ENCODE measurements around the gene TMEM116. TPM values are rescaled to one million over a fixed set of nuclear protein-coding genes. Genes with fewer than 3 reads are reported as not detected.

The TMEM116 gene
- total and polyA plus RNA-seq, 2 of the 4 experiments (the other 2 are of a cell fraction) = 5.5 to 8.4 TPM

- dilution Hi-C loops (cut with HindIII; ENCODE audit: low sequenced_read_pairs, unreplicated experiment) = no loop called here
- no peak overlapping the region for H4K5ac ChIP-seq (ENCODE audit: low read depth, low read length)
- no peaks in the 10 kb centered on the region; the same call in 1 of the 2 replicates for H3K9me3 ChIP-seq (ENCODE audit: control insufficient read depth, insufficient read depth, low read length)
- ChIA-PET CTCF (no interaction called here), POLR2A (ENCODE audit: unreplicated experiment) (no interaction called here)
- H2BK120ac ChIP-seq (ENCODE audit: low read depth, low read length) = no peak overlapping the region
- H4K8ac ChIP-seq (ENCODE audit: low read depth in 2 of 2, low read length in 2 of 2) = no peak overlapping the region
- H3K4me2 ChIP-seq (ENCODE audit: low read depth, low read length) = no peak overlapping the region
- no peak overlapping the region for H3K27ac ChIP-seq (ENCODE audit: insufficient read depth, low read length)
- H2AK5ac ChIP-seq (ENCODE audit: low read depth, low read length) = no peak overlapping the region
- H3K4me1 ChIP-seq (ENCODE audit: control insufficient read depth, insufficient read depth, low read length) = no peaks in the 10 kb centered on the region
- TF ChIP-seq, protein P1, sequence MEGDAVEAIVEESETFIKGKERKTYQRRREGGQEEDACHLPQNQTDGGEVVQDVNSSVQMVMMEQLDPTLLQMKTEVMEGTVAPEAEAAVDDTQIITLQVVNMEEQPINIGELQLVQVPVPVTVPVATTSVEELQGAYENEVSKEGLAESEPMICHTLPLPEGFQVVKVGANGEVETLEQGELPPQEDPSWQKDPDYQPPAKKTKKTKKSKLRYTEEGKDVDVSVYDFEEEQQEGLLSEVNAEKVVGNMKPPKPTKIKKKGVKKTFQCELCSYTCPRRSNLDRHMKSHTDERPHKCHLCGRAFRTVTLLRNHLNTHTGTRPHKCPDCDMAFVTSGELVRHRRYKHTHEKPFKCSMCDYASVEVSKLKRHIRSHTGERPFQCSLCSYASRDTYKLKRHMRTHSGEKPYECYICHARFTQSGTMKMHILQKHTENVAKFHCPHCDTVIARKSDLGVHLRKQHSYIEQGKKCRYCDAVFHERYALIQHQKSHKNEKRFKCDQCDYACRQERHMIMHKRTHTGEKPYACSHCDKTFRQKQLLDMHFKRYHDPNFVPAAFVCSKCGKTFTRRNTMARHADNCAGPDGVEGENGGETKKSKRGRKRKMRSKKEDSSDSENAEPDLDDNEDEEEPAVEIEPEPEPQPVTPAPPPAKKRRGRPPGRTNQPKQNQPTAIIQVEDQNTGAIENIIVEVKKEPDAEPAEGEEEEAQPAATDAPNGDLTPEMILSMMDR (conservative IDR thresholded peaks at IDR 0.05; ENCODE audit: low read depth, low read length) = no peak
- no peak for TF ChIP-seq FOS (IDR thresholded peaks at IDR 0.05; ENCODE audit: low read depth, low read length)
- no peak for TF ChIP-seq CHD1 (IDR thresholded peaks at IDR 0.05; ENCODE audit: low read depth, low read length)
- TF ChIP-seq, protein P2, sequence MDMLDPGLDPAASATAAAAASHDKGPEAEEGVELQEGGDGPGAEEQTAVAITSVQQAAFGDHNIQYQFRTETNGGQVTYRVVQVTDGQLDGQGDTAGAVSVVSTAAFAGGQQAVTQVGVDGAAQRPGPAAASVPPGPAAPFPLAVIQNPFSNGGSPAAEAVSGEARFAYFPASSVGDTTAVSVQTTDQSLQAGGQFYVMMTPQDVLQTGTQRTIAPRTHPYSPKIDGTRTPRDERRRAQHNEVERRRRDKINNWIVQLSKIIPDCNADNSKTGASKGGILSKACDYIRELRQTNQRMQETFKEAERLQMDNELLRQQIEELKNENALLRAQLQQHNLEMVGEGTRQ (IDR thresholded peaks at IDR 0.05; ENCODE audit: low read depth, low read length) = no peak
- TF ChIP-seq RCOR1 (IDR thresholded peaks at IDR 0.05; ENCODE audit: insufficient replicate concordance, low read length) = no peak
- TF ChIP-seq NFE2L2 (IDR thresholded peaks at IDR 0.05; ENCODE audit: low read depth, low read length) = no peak
- TF ChIP-seq MAFK (IDR thresholded peaks at IDR 0.05; ENCODE audit: low read depth, low read length) = no peak
- TF ChIP-seq RAD21 (IDR thresholded peaks at IDR 0.05; ENCODE audit: low read length) = no peak
- no peak for TF ChIP-seq SMC3 (IDR thresholded peaks at IDR 0.05; ENCODE audit: low read depth, low read length)
- TF ChIP-seq POLR2A (IDR thresholded peaks at IDR 0.05; ENCODE audit: low read depth, low read length) = no peak
- TF ChIP-seq MXI1 (IDR thresholded peaks at IDR 0.05; ENCODE audit: borderline replicate concordance, low read depth, low read length) = no peak
- H3K4ac ChIP-seq (ENCODE audit: low read depth, low read length) = no peak overlapping the region
- no peak overlapping the region for H3K18ac ChIP-seq (ENCODE audit: low read depth, low read length)
- no peaks in the 10 kb centered on the region for H3K79me1 ChIP-seq (ENCODE audit: low read depth in 1 of 2, low read length in 2 of 2)
- H3K4me3 ChIP-seq (ENCODE audit: insufficient read depth, low read depth, low read length) = no peak overlapping the region
- H3K23ac ChIP-seq (ENCODE audit: low read depth, low read length) = no peak overlapping the region
- H3K56ac ChIP-seq (ENCODE audit: extremely low read depth, insufficient read depth, low read length) = no peak overlapping the region
- WGBS, 2 experiments (ENCODE audit: extremely low coverage in 2 of 2, insufficient read length in 1 of 2) = 100% methylated on average over 2 of the region's 4 CpGs; no CpG with 5 or more reads in 1 of the 2 experiments
- in situ Hi-C loops (cut with MboI; ENCODE audit: low sequenced_read_pairs) = no loop called here
- H2BK15ac ChIP-seq (ENCODE audit: low read depth, low read length) = no peak overlapping the region
- intact Hi-C loops (cut with micrococcal nuclease) = no loop called here
- no peak overlapping the region for H4K91ac ChIP-seq (ENCODE audit: insufficient read depth, low read depth, low read length)
- DNase-seq (no peak), ATAC-seq (ENCODE audit: low read depth) (no peak)
- no peak overlapping the region for H3K9ac ChIP-seq (ENCODE audit: low read depth, low read length)
- no peak overlapping the region for H2AK9ac ChIP-seq (replicated peaks; ENCODE audit: low read depth, low read length, poor library complexity)
- H3K36me3 ChIP-seq (ENCODE audit: control insufficient read depth, insufficient read depth, low read length) = peaks cover 11% of the 10 kb centered on the region
- no TSS peak for BruUV-seq (replicated peaks)
- H4K20me1 ChIP-seq (ENCODE audit: insufficient read depth, low read length) = no peaks in the 10 kb centered on the region
- peaks cover 10% of the 10 kb centered on the region for H3K9me1 ChIP-seq (ENCODE audit: insufficient read depth, low read length)
- no peak overlapping the region for H3K14ac ChIP-seq (replicated peaks; ENCODE audit: low read depth, low read length)
- no peaks in the 10 kb centered on the region for H3K27me3 ChIP-seq (ENCODE audit: control insufficient read depth, insufficient read depth, low read length)
- H2AFZ ChIP-seq (replicated peaks; ENCODE audit: low read length, poor library complexity) = no peak overlapping the region
- no peak overlapping the region for H2BK5ac ChIP-seq (ENCODE audit: low read depth, low read length, poor library complexity, severe bottlenecking)
- no peak overlapping the region for H2BK20ac ChIP-seq (ENCODE audit: low read depth, low read length)
Observed at GRCh38 chr12:111901182-111901581, 111.8 kb downstream of the TMEM116 start.
